ENCODE measurements around the gene ARHGAP26.
A peak's percentile ranks its signal among the peaks of the same experiment; 100 is the strongest.

Gene ARHGAP26

GRCh38 chr5:142881784-142882126 is 111.6 kb downstream of the ARHGAP26 start:
- DNase-seq (ENCODE audit: low read depth) = no peak
- TF ChIP-seq CTCF (IDR thresholded peaks at IDR 0.05; ENCODE audit: control insufficient read depth, extremely low read depth, insufficient read depth) = no peak
- H3K4me3 ChIP-seq (ENCODE audit: low read depth, low read length) = no peak overlapping the region

- TF ChIP-seq CTCF (IDR thresholded peaks at IDR 0.05; ENCODE audit: control insufficient read depth, extremely low read depth, insufficient read depth) = no peak
- DNase-seq (ENCODE audit: low read depth) = no peak
- H3K4me3 ChIP-seq (ENCODE audit: low read depth, low read length) = no peak overlapping the region
These were observed 112.8 kb downstream of the ARHGAP26 start for GRCh38 chr5:142883025-142883424.

GRCh38 chr5:142883438-142883837 is 113.3 kb downstream of the ARHGAP26 start:
- no peak for TF ChIP-seq CTCF (IDR thresholded peaks at IDR 0.05; ENCODE audit: control insufficient read depth, extremely low read depth, insufficient read depth)
- no peak for DNase-seq (ENCODE audit: low read depth)
- H3K4me3 ChIP-seq (ENCODE audit: low read depth, low read length) = no peak overlapping the region

GRCh38 chr5:142884029-142884428 is 113.9 kb downstream of the ARHGAP26 start:
- H3K4me3 ChIP-seq (ENCODE audit: low read depth, low read length) = no peak overlapping the region
- DNase-seq (ENCODE audit: low read depth) = no peak
- no peak for TF ChIP-seq CTCF (IDR thresholded peaks at IDR 0.05; ENCODE audit: control insufficient read depth, extremely low read depth, insufficient read depth)

GRCh38 chr5:142886211-142886610 is 116.0 kb downstream of the ARHGAP26 start:
- H3K4me3 ChIP-seq (ENCODE audit: low read depth, low read length) = no peak overlapping the region
- TF ChIP-seq CTCF (IDR thresholded peaks at IDR 0.05; ENCODE audit: control insufficient read depth, extremely low read depth, insufficient read depth) = no peak
- DNase-seq (ENCODE audit: low read depth) = no peak

GRCh38 chr5:142886956-142887355 is 116.8 kb downstream of the ARHGAP26 start:
- no peak for TF ChIP-seq CTCF (IDR thresholded peaks at IDR 0.05; ENCODE audit: control insufficient read depth, extremely low read depth, insufficient read depth)
- H3K4me3 ChIP-seq (ENCODE audit: low read depth, low read length) = no peak overlapping the region
- no peak for DNase-seq (ENCODE audit: low read depth)

GRCh38 chr5:142888469-142889085 is 118.4 kb downstream of the ARHGAP26 start:
- TF ChIP-seq CTCF (IDR thresholded peaks at IDR 0.05; ENCODE audit: control insufficient read depth, extremely low read depth, insufficient read depth) = peak; percentile 68

More at GRCh38 chr5:142888469-142889085, 118.4 kb downstream of the ARHGAP26 start:
- H3K4me3 ChIP-seq (ENCODE audit: low read depth, low read length) = no peak overlapping the region
- DNase-seq (ENCODE audit: low read depth) = peak; percentile 33

Data from LNCaP clone FGC (cell line).